Lung (tissue), 12 donors: Measurements from ENCODE around the gene REC8. TPM values are rescaled to one million over a fixed set of nuclear protein-coding genes. Genes with fewer than 3 reads are reported as not detected.

ENCODE experiments used
- ATAC-seq: fragments of 200-7000 bp; cut with Tn5 transposase; one replicate; pipeline ENCODE4 v1.9.1; 2020; ENCODE audit warnings: moderate number of reproducible peaks; ENCODE audit not compliant: insufficient read depth, low FRiP score
- DNase-seq, 3 donors: peaks; one replicate each; pipeline ENCODE4 v3.0.0-alpha.2; 2013 to 2017
- H3K27ac ChIP-seq, 2 donors: one replicate each; pipeline ENCODE4 v1.5.1; 2013; ENCODE audit warnings: mild to moderate bottlenecking in 2 of 2, moderate library complexity in 2 of 2, control low read depth in 1 of 2, inconsistent platforms in 1 of 2, low read depth in 1 of 2, low read length in 1 of 2
- H3K27me3 ChIP-seq, 3 donors: one replicate each; pipeline ENCODE4 v1.5.1; 2013; ENCODE audit warnings: low read length in 2 of 3; ENCODE audit not compliant: control insufficient read depth in 3 of 3, insufficient read depth in 3 of 3
- H3K36me3 ChIP-seq, 4 donors: one replicate each; pipeline ENCODE4 v1.5.1; 2013; ENCODE audit warnings: low read length in 4 of 4, mild to moderate bottlenecking in 1 of 4, moderate library complexity in 1 of 4; ENCODE audit not compliant: control insufficient read depth in 4 of 4, insufficient read depth in 4 of 4
- H3K4me1 ChIP-seq, 5 donors: one replicate each; pipeline ENCODE4 v1.5.1; 2013; ENCODE audit warnings: low read length in 5 of 5, mild to moderate bottlenecking in 2 of 5, moderate library complexity in 1 of 5; ENCODE audit not compliant: control insufficient read depth in 5 of 5, insufficient read depth in 5 of 5
- H3K4me3 ChIP-seq: one replicate; pipeline ENCODE4 v1.5.1; 2013; ENCODE audit warnings: mild to moderate bottlenecking, control low read depth, moderate library complexity
- H3K9ac ChIP-seq, 2 donors: one replicate each; pipeline ENCODE4 v1.5.1; 2013; ENCODE audit warnings: low read length in 2 of 2, control low read depth in 1 of 2; ENCODE audit not compliant: insufficient read depth in 1 of 2
- H3K9me3 ChIP-seq, 4 donors: one replicate each; pipeline ENCODE4 v1.5.1; 2013; ENCODE audit warnings: low read length in 3 of 4, mild to moderate bottlenecking in 1 of 4, moderate library complexity in 1 of 4; ENCODE audit not compliant: control insufficient read depth in 4 of 4, insufficient read depth in 3 of 4
- WGBS, 2 donors: extraction: QIAGEN DNeasy Blood & Tissue Kit; methylation state at CpG; one replicate each; pipeline ENCODE4 v1.1.7; 2013; 5-methylcytosine and 5-hydroxymethylcytosine counted together
- polyA plus RNA-seq, 2 donors: library from polyadenylated mRNA; stranded (reverse); fragments of 200-250 nt; gene quantifications; one replicate each; pipeline ENCODE4 v1.2.1, GENCODE V29; 2013
- total RNA-seq, 2 donors: library from RNA; depleted of rRNA in 1 of 2; stranded (reverse); fragments of >200 nt in 1 of 2; gene quantifications; one replicate each; pipeline ENCODE4 v1.2.1, GENCODE V29; 2014 to 2021
- TF ChIP-seq, protein P1 (sequence below): IDR thresholded peaks from 2 replicates; pipeline ENCODE4 v1.5.1; 2012; ENCODE audit warnings: mild to moderate bottlenecking; ENCODE audit errors: control extremely low read depth, extremely low read depth
- donor health status: control.
- donor health status: control.
- donor health status: Bipolar disorder and iron deficiency.
- donor health status: healthy.
- donor health status: DM: yes; HTN: yes; CAD: no.

REC8 gene
- total and polyA plus RNA-seq, 4 donors, result 13.3 to 48.1 (median 29.5) TPM

DNA sequence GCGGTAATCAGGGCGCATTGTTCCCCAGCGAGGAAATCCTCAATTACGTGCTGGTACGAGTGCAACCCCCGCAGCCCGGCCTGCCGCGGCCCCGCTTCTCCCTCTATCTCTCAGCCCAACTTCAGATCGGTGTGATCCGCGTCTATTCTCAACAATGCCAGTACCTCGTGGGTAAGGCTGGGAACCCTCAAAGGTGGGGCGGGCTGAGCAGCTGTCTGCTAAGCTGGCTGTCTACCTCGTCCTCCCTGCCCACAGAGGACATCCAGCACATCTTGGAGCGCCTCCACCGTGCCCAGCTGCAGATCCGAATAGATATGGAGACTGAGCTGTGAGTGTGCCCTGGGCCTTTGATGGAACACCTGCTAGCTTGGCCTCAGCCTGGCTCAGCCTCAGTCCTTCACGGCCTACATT lies 996 bp downstream of the REC8 start:
- Histone ChIP-seq H3K9ac (no peak overlapping the region), H3K4me3 (no peak overlapping the region), H3K9me3 (no peaks in the 10 kb centered on the region), H3K27ac (no peak overlapping the region), H3K27me3 (no peaks in the 10 kb centered on the region), H3K4me1 (peaks cover 0 to 14% (median 4%) of the 10 kb centered on the region in 5 donors), H3K36me3 (peaks cover 0 to 30% (median 4%) of the 10 kb centered on the region in 4 donors)
- TF ChIP-seq, protein P1, sequence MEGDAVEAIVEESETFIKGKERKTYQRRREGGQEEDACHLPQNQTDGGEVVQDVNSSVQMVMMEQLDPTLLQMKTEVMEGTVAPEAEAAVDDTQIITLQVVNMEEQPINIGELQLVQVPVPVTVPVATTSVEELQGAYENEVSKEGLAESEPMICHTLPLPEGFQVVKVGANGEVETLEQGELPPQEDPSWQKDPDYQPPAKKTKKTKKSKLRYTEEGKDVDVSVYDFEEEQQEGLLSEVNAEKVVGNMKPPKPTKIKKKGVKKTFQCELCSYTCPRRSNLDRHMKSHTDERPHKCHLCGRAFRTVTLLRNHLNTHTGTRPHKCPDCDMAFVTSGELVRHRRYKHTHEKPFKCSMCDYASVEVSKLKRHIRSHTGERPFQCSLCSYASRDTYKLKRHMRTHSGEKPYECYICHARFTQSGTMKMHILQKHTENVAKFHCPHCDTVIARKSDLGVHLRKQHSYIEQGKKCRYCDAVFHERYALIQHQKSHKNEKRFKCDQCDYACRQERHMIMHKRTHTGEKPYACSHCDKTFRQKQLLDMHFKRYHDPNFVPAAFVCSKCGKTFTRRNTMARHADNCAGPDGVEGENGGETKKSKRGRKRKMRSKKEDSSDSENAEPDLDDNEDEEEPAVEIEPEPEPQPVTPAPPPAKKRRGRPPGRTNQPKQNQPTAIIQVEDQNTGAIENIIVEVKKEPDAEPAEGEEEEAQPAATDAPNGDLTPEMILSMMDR, result no peak
- ATAC-seq, result no peak
- 69 to 72% methylated on average over 20 of the region's 20 CpGs for WGBS, 2 donors
- no peak for DNase-seq

DNA sequence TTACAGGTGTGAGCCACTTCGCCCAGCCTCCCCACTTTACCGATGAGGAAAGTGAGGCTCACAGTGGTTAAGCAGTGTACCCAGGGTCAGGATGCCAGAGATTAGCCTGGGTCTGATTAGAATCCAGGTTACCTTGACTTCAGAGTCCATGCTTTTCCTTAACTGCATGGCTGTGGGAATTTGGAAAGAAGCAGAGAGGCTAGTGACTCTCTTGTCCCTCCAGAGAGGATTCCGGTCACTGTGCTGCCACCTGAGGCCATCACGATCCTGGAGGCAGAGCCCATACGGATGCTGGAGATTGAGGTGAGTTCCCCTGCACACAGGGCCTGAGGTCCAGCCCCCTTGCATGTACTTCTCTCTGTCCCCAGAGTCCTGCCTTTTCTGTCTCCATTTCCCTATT lies 4.7 kb downstream of the REC8 start:
- no peak for DNase-seq
- Histone ChIP-seq H3K4me3 (no peak overlapping the region), H3K36me3 (peaks cover 0 to 65% (median 3%) of the 10 kb centered on the region in 4 donors), H3K27me3 (no peaks in the 10 kb centered on the region), H3K27ac (no peak overlapping the region), H3K4me1 (peaks cover 0 to 14% (median 4%) of the 10 kb centered on the region in 5 donors), H3K9ac (no peak overlapping the region), H3K9me3 (no peaks in the 10 kb centered on the region)
- 96 to 98% methylated on average over 5 of the region's 5 CpGs for WGBS, 2 donors
- ATAC-seq, result no peak
- TF ChIP-seq, protein P1, result no peak

DNA sequence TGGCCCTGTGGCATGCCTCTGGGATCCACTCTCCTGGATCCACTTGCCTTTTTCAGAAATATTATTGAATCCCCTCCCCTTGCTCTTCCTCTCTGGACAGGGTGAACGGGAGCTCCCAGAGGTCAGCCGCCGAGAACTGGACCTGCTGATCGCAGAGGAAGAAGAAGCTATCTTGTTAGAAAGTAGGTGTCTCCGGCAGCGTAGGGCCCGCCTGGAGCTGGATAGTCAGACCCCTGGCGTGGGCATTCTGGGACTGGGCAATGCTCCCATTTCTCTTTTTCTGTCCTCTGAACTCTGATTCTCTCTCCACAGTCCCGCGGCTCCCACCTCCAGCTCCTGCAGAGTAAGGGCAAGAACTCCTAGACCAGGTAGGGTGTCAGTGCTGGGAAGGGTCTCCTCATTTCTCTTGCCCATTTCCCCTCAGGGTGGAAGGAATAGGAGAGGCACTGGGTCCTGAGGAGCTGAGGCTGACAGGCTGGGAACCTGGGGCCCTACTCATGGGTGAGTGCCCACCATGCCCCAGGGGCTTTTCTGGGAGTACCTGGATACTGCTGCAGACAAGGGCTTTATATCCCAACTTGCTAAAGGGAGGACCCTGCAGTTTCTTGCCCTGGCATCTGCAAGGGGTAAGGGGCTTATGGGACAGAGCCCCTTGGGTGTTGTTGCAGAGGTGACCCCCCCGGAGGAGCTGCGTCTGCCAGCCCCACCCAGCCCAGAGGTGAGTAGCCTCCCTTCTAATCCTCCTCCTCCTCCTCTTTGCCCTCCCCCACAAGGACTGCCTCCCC lies 5.4 kb downstream of the REC8 start:
- H3K36me3 ChIP-seq, result peaks cover 0 to 68% (median 3%) of the 10 kb centered on the region in 4 donors

More for the DNA sequence above, 5.4 kb downstream of the REC8 start:
- no peak overlapping the region for H3K4me3 ChIP-seq
- H3K27me3 ChIP-seq, result no peaks in the 10 kb centered on the region
- TF ChIP-seq, protein P1, result no peak
- H3K4me1 ChIP-seq, result peaks cover 0 to 9% (median under 1%) of the 10 kb centered on the region in 5 donors
- WGBS, 2 donors, result 93 to 97% methylated on average over 12 of the region's 12 CpGs
- no peak for DNase-seq
- no peak for ATAC-seq
- no peak overlapping the region for H3K9ac ChIP-seq
- H3K9me3 ChIP-seq, result no peaks in the 10 kb centered on the region
- no peak overlapping the region for H3K27ac ChIP-seq
